T follicular helper cell (primary cell): Measurements from ENCODE around the gene THSD7A.

Source experiments
- DNase-seq: peaks from one replicate; pipeline ENCODE4 v3.0.0-alpha.2; 2020; ENCODE audit warnings: low read depth

The THSD7A gene

DNA sequence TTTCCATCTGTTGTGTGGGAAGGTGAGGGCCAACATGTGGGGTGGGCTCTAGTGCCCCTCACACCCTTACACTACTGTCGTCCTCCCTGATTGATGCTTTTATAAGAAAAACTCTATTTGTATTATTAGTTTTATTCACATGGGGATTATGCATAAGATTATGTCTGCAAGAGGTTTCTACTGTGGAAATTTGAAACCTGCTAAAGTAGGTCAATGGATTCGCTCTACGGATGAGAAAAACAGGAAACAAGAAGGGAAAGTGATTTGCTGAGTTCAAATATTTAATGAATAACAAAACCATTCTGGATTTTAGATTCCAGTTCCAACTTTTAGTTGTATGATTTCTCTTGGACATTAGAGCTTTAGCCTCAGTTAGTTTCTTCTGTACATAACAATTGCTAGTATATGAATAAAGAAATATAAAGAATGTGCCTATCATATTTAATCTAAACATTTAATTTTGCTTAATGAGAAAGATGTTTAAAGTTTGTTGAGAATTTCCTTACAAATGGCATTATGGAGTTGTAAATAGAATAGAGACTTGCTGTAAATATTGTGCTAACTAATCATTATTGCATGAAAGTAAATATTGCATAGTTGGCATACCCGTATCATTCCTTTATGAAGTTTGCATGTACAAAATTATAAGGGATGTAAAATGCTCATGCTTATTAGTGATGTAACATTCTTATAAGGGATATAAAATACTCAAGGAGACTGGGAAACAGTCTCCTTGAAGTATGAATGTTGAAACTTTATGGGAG, 193.8 kb downstream of the THSD7A start:
- no peak for DNase-seq

- DNase-seq: no peak
Observed at GRCh38 chr7:11636274-11636673, 195.7 kb downstream of the THSD7A start.

GRCh38 chr7:11633310-11633709, 198.7 kb downstream of the THSD7A start:
- DNase-seq: no peak

GRCh38 chr7:11630355-11630754, 201.6 kb downstream of the THSD7A start:
- DNase-seq: no peak

DNA sequence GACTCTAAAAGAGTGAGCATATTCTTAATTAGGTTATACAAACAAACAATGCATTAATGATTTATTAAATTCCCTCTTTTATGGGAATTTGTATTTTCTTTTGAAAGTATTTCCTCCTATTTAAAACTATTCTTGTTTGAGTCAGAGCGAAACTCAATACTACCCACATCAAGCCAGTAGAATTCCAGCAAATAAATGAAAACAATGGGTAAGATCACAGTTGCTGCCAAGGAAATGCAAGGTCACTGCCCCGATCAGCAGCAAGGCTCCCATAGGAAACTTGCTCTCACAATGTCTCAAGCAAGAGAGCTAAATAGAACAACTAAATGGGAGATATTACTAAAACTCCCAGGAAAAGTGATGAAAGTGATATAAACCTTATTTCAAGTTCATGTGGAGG, 206.3 kb downstream of the THSD7A start:
- no peak for DNase-seq

DNA sequence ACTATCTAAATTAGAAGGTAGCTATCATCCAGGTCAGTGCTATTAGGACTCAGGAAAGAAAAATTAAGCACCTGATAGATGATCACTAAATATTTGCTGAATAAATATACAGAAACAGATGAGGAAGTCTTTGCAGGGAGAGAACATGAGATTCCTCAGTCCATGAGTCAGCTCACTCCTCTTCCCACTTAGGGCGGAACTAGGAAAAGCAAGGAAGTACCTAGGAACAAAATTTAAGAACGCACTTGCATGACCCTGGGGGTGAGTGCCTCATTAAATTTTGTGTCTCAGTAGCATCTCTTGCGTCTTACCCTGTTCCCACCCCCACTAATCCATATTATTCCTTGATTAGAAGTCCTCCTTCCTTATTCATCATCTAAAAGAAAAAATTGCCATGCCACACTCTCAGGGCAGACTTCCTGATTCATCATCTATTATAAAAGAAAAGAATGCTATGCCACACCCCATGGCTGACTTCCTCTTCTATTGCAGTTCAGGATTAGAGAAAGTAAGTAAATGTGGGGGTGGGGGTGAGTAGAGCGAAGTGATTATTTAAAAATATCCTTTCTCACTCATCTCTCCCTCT, 208.8 kb downstream of the THSD7A start:
- no peak for DNase-seq

DNA sequence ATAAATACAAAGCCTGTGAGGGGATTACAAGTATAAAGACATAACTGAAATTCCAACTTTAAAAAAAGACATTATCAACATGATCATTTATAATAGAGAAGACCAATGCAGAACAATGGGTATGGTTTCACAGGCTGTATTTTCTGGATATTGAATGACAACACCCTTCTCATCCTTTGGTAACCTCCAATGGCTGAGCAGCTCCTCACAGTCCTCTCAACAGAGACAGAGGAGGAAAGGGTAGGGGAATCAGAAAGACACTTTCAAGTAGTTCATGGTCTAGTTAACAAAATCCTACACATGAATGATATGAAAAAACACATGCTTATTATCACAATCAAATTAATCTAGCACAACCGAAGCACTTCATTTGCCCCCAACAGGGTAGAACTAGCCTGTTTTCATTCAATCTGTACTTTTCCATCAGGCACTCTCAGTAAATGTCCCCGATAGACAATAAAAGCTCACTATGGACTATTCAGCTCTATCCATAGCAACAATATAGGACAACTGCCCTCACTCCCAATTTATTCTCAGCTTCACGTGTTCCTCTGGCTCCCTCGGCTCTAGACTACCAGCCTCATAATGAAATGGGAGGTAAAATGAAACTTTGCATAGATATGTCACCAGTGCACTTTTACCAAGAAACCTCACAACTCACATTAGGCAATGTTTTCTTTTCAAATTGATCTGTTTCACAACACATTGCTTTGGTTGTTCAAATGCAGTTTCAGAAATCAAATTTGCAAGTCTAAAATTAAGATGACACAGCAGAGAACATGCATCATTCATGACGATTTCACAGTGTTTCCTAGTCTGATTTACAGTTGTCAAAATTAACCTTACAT, 211.4 kb downstream of the THSD7A start:
- DNase-seq: no peak

DNA sequence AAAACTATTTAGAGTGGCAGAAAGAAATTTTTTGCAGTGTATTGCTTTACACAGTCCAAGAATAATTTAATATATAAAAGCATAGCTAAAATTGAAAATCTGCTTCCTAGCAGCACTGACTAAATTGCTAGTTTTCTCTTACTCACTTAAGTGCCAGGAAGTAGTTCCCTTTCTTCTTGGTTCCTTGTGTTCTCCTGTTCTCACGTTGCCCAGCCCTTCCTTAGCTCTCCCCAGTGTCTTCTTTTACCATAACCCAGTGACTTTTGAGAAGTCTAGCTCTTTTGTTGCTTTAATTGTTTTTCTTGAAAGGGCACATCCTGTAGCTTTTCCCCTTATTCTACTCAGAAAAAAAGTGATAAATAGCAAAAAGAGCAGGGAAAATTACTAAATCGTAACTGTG, 215.5 kb downstream of the THSD7A start:
- no peak for DNase-seq

DNA sequence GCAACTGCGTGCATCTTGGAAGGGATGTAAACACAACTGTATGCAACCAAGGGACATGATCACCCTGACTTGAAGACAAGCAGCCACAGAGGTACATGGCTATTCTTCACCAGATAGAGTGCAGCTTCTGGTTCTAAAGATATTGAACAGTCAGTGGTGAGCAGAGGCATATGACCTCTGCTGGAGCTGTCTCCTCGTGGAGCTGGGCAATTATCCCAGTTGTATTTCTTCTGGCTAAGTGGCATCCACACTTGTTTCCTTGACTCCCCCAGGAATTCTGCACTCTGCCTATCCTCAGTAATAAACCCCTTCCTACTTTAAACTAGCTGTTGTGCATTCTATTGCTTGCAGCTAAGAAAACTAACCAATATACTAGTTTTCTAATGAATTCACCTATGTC, 216.8 kb downstream of the THSD7A start:
- no peak for DNase-seq

DNA sequence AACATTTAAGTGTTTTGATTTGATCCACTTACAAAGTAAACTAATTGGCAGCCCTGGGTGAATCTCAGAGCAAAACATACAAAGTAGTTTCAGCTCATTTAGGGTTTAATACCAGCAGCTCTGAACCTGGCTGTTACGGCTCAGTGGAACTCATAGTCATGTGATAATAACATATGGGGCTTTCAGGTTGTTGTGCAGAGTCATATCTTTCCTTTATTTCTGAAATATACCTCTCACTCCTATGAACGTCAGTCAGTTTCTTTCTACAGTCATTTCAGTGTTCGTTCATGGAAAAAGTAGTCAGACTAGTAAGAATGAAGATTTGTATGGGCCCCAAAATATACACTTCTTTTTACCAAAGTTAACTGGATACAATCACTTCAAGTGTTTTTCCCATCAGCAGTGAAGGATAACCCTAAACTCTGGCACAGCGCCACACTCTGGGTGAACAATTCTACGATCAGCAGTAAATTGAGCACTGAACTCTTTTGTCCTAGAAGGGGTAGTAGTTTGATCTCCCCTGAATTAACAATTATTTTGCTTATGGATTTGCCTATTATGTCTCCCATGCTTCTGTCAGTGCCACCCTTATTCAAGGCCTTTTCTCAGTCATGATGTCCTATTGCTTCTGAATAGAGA, 218.6 kb downstream of the THSD7A start:
- DNase-seq: no peak

- DNase-seq: no peak
Observed at GRCh38 chr7:11612737-11613136, 219.3 kb downstream of the THSD7A start.

DNA sequence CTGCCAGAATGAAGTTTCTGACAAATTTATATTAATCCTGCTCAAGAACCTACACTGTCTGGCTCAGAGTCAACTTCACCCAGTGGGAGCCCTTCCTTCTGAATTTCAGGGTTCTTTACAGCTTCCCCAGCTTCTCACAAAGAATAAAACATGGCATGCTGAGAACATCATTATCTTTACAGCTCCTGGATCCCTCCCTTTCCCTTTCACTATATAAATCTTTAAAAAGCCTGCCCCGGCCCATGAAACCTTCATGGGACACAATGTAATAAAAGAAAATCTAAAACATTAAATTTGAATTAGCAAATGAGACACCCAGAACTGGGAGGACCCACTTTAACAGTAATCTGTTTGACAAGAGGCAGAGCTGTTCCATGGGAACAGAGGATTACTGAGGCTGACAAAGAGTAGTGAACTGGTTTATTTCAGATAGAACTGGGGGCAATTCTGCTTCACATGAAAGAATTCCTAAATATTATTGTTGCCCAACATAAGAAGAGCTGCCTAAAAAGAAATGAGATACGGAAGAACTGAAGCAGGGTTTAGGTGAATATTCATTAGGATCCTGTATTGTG, 222.8 kb downstream of the THSD7A start:
- no peak for DNase-seq

GRCh38 chr7:11607686-11608085, 224.3 kb downstream of the THSD7A start:
- no peak for DNase-seq

GRCh38 chr7:11605749-11606148, 226.2 kb downstream of the THSD7A start:
- no peak for DNase-seq

- no peak for DNase-seq
Observed at GRCh38 chr7:11604505-11604904, 227.5 kb downstream of the THSD7A start.

DNA sequence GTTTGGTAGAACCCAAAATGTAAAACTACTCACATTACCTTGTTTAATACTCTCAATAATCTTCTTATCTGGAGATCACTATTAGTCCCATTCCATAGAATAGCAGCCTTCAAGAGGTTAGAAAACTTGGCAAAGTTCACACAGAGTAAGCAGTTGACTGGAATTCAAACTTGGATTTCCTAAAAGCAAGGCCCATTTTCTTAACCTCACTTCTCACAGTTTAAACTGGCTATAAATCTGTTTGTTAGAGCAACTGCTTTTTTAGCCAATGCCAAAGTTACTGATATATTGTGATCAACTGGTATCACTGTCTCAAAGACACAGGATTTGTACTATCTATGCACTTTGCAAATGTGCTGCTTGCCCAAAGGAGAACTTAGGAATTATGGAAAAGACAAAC, 230.2 kb downstream of the THSD7A start:
- DNase-seq: no peak

DNA sequence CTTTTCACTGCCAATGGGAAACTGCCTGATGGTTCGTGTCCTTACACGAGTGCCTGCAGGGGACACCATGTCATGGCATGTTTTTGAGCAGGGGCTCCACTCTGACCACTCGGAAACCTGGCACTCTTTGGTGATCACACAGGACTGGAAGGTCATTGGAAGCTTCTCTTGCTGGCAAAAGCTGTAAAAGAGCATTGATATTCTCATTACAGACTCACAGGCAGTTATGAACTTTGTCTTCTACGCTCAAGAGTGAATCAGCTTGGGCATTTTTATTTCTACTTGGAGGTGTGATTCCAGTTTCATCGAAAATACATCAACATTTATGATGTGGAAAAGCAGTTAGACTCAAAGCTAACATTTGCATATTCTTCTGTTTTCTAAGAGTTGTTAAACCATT, 238.7 kb downstream of the THSD7A start:
- no peak for DNase-seq

DNA sequence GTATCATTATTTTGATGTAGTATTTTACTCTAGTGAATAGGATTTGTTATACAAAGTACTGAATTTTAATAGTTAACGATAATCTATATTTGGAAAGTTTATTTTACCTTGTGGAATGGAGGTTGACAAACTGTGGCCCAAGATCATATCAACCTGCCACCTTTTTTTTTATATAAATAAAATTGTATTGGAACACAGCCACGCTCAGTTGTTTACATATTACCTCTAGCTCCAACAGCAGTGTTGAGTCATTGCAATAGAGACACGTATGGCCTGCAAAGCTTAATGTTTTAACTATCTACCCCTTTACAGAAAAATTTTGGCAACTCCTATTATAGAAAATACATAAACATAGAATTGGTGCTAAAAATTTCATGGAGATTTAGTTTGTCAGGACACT, 239.3 kb downstream of the THSD7A start:
- DNase-seq: no peak

DNA sequence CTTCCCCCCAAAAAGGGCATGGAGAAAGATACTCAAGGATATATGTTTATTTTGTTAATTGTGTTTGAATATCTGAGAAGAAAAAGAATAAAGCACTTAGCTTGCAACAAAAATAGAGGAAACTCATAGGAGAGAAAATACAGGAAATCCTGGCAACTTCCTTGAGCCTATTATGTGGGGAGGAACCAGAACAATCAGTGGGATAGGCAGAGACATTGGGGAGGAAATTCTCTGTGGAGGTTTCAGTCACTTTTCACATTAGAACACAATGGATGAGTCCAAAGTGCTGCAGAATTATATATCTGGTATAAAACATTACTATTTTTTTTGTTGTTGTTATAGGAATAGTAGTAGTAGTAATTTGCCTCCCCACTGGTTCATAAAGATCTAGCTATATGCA, 240.1 kb downstream of the THSD7A start:
- DNase-seq: no peak

- DNase-seq: no peak
Observed at GRCh38 chr7:11591055-11591633, 240.9 kb downstream of the THSD7A start.

DNA sequence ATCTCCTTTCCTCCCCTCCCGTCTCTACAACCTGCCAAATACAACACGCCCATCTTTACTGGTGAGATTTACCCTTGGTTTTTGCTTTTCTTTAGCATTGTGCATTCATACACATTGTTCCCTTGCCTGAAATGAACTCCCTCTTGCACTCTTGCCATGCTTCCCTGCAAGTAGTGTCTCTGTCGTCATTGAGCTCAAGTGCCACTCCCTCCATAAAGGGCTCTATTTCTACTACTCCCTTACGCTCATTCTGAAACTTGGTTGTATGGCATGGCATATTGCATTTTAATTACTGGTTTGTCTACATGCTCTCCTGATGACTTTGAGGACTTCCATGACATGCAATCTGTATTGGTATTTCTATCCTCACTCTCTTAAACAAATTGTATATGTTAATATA, 242.7 kb downstream of the THSD7A start:
- no peak for DNase-seq

DNA sequence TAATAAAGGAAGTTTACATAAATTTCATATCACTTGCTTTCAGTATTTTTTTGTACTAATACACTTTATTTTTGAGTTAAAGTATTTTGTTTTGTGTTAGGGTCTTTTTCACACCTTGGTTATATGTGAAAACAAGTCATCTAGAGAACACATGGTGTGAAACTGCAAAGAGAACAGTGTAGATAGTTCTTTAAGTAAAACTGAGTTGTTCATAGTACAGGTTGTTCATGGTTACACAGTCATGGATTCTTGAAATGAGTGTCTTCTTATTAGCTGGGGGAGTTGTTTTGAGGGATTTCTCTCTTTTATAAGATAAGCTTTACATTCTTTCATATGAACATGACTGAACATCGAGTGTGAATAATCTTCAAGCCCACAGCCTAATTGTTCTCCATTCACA, 244.2 kb downstream of the THSD7A start:
- no peak for DNase-seq
